HG02798 (cell line): ENCODE data around the gene FFAR3.
"Not testable (repeated sequence)": the region's sequence is repeated elsewhere in the genome, so short reads cannot be mapped to it uniquely, and the experiment has no call there.

Experiments used
- ATAC-seq: cut with Tn5 transposase; IDR thresholded peaks from one replicate; pipeline ENCODE4 v1.9.1; 2021; ENCODE audit warnings: mild to moderate bottlenecking; ENCODE audit not compliant: unreplicated experiment, poor library complexity

FFAR3 gene

GRCh38 chr19:35370722-35371121 is 12.5 kb downstream of the FFAR3 start, which contains the start of gene GPR42:
TSS of gene GPR42 (plus strand) at chr19:35371068. CDS start at chr19:35371360, 292 bp downstream.
- no peak for ATAC-seq

GRCh38 chr19:35373492-35373891 is 15.2 kb downstream of the FFAR3 start:
- ATAC-seq: no peak

- not testable (repeated sequence) for ATAC-seq
Observed at GRCh38 chr19:35374031-35374430, 15.8 kb downstream of the FFAR3 start.

- ATAC-seq: no peak
Observed at GRCh38 chr19:35375505-35376307, 17.4 kb downstream of the FFAR3 start.

GRCh38 chr19:35377656-35378055 is 19.4 kb downstream of the FFAR3 start:
- no peak for ATAC-seq

GRCh38 chr19:35378356-35378755 is 20.1 kb downstream of the FFAR3 start:
- no peak for ATAC-seq

GRCh38 chr19:35379545-35379944 is 21.3 kb downstream of the FFAR3 start:
- not testable (repeated sequence) for ATAC-seq

- no peak for ATAC-seq
Observed at GRCh38 chr19:35379992-35380391, 21.7 kb downstream of the FFAR3 start.

- ATAC-seq: no peak
Observed at GRCh38 chr19:35380450-35381124, 22.3 kb downstream of the FFAR3 start.

GRCh38 chr19:35381318-35381717 is 23.1 kb downstream of the FFAR3 start:
- no peak for ATAC-seq

GRCh38 chr19:35381926-35382325 is 23.7 kb downstream of the FFAR3 start:
- ATAC-seq: no peak

- ATAC-seq: no peak
Observed at GRCh38 chr19:35383536-35383935, 25.3 kb downstream of the FFAR3 start.

GRCh38 chr19:35388277-35389054 is 30.2 kb downstream of the FFAR3 start:
- no peak for ATAC-seq

GRCh38 chr19:35389192-35389861 is 31.1 kb downstream of the FFAR3 start:
- ATAC-seq: no peak

GRCh38 chr19:35392742-35393715 is 34.8 kb downstream of the FFAR3 start:
- ATAC-seq: no peak

- no peak for ATAC-seq
Observed at GRCh38 chr19:35395382-35396199, 37.3 kb downstream of the FFAR3 start.

- no peak for ATAC-seq
Observed at GRCh38 chr19:35396240-35396885, 38.1 kb downstream of the FFAR3 start.

- ATAC-seq: no peak
Observed at GRCh38 chr19:35397064-35397463, 38.8 kb downstream of the FFAR3 start.
